ENCODE data around the gene PLEKHA6.

The PLEKHA6 gene

GRCh38 chr1:204382714-204383083 lies 23.0 kb upstream of the PLEKHA6 start (continued):
- TF ChIP-seq ZFP30 (CRISPR knock-in tag; IDR thresholded peaks at IDR 0.05), result no peak

GRCh38 chr1:204380293-204380831 lies 20.6 kb upstream of the PLEKHA6 start:
- no peak for ATAC-seq
- TF ChIP-seq TCF4 (CRISPR knock-in tag; IDR thresholded peaks at IDR 0.05; ENCODE audit: borderline replicate concordance), result no peak
- TF ChIP-seq PPARA (CRISPR knock-in tag; IDR thresholded peaks at IDR 0.05; ENCODE audit: borderline replicate concordance), result no peak
- TF ChIP-seq RARB (CRISPR knock-in tag; IDR thresholded peaks at IDR 0.05), result no peak
- no peak for TF ChIP-seq CSRNP3 (CRISPR knock-in tag; IDR thresholded peaks at IDR 0.05)
- TF ChIP-seq POU6F1 (CRISPR knock-in tag; IDR thresholded peaks at IDR 0.05; ENCODE audit: borderline replicate concordance, low read depth), result no peak
- no peak for TF ChIP-seq PATZ1 (CRISPR knock-in tag; IDR thresholded peaks at IDR 0.05; ENCODE audit: borderline replicate concordance)
- no peak for TF ChIP-seq CREB5 (CRISPR knock-in tag; IDR thresholded peaks at IDR 0.05; ENCODE audit: low read depth)
- TF ChIP-seq ZFP30 (CRISPR knock-in tag; IDR thresholded peaks at IDR 0.05), result no peak
- no peak for TF ChIP-seq ISL1 (CRISPR knock-in tag; IDR thresholded peaks at IDR 0.05)
- no peak for TF ChIP-seq OSR1 (CRISPR knock-in tag; IDR thresholded peaks at IDR 0.05)
- TF ChIP-seq BACH2 (CRISPR knock-in tag; IDR thresholded peaks at IDR 0.05; ENCODE audit: borderline replicate concordance), result no peak
- TF ChIP-seq SNAI2 (CRISPR knock-in tag; IDR thresholded peaks at IDR 0.05), result no peak
- TF ChIP-seq ZFP3 (CRISPR knock-in tag; IDR thresholded peaks at IDR 0.05), result no peak
- TF ChIP-seq TOX (CRISPR knock-in tag; IDR thresholded peaks at IDR 0.05; ENCODE audit: borderline replicate concordance), result no peak
- TF ChIP-seq ZNF8 (CRISPR knock-in tag; IDR thresholded peaks at IDR 0.05), result no peak
- TF ChIP-seq GLIS3 (CRISPR knock-in tag; IDR thresholded peaks at IDR 0.05), result no peak
- no peak for TF ChIP-seq ZNF565 (CRISPR knock-in tag; conservative IDR thresholded peaks at IDR 0.05; ENCODE audit: low read depth)

GRCh38 chr1:204377800-204378668 lies 18.3 kb upstream of the PLEKHA6 start:
- peak; percentile 82 for ATAC-seq
- TF ChIP-seq ZNF70 (CRISPR knock-in tag; IDR thresholded peaks at IDR 0.05) (no peak), ESRRG (CRISPR knock-in tag; IDR thresholded peaks at IDR 0.05) (no peak), POU6F1 (CRISPR knock-in tag; IDR thresholded peaks at IDR 0.05; ENCODE audit: borderline replicate concordance, low read depth) (no peak), ZC3H10 (CRISPR knock-in tag; IDR thresholded peaks at IDR 0.05) (no peak), SNAI2 (CRISPR knock-in tag; IDR thresholded peaks at IDR 0.05) (no peak), TCF4 (CRISPR knock-in tag; IDR thresholded peaks at IDR 0.05; ENCODE audit: borderline replicate concordance) (no peak), PPARA (CRISPR knock-in tag; IDR thresholded peaks at IDR 0.05; ENCODE audit: borderline replicate concordance) (no peak), GLIS3 (CRISPR knock-in tag; IDR thresholded peaks at IDR 0.05) (no peak), ZFP30 (CRISPR knock-in tag; IDR thresholded peaks at IDR 0.05) (no peak), ZFP3 (CRISPR knock-in tag; IDR thresholded peaks at IDR 0.05) (no peak), CSRNP3 (CRISPR knock-in tag; IDR thresholded peaks at IDR 0.05) (no peak)
